GM19372 (cell line): ENCODE data around the gene SCNN1A.

Experiments used
- ATAC-seq: cut with Tn5 transposase; IDR thresholded peaks from one replicate; pipeline ENCODE4 v1.9.1; 2021; ENCODE audit warnings: mild to moderate bottlenecking, low read depth, moderate library complexity; ENCODE audit not compliant: unreplicated experiment

The SCNN1A gene

DNA sequence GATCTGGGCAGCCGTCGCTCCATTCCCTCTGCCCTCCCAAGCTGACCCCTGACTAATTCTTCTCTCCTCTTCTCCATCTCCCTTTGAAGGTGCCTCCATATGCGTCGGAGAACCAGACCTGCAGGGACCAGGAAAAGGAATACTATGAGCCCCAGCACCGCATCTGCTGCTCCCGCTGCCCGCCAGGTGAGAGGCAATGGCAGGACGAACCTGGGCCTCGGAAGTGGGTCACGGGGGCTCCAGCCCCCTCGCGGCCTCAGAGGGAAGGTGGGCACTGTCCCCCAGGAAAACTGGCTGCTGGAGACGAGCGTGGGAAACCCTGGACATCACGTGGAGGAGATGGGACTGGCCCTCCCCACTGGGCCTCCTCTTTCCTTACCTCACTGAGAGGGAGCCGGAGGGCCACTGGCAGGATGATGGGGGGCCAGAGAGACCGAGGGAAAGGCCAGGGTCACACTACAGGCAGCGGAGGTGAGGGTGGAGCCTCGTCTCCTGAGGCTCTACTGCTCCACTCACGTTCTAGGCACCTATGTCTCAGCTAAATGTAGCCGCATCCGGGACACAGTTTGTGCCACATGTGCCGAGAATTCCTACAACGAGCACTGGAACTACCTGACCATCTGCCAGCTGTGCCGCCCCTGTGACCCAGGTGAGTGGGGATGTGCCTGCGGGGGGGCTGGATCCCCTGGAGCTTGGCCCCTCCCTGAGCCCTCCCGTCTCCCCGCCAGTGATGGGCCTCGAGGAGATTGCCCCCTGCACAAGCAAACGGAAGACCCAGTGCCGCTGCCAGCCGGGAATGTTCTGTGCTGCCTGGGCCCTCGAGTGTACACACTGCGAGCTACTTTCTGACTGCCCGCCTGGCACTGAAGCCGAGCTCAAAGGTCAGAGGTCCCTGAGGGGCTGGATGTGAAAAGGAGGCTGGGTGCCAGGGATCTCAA is 9.4 kb upstream of the SCNN1A start:
- no peak for ATAC-seq

- ATAC-seq = no peak
These were observed 8.5 kb upstream of the SCNN1A start, which contains the start of gene LTBR for GRCh38 chr12:6383572-6384498. Gene LTBR (plus strand): TSS chr12:6384162. CDS start chr12:6384359, 197 bp downstream.

DNA sequence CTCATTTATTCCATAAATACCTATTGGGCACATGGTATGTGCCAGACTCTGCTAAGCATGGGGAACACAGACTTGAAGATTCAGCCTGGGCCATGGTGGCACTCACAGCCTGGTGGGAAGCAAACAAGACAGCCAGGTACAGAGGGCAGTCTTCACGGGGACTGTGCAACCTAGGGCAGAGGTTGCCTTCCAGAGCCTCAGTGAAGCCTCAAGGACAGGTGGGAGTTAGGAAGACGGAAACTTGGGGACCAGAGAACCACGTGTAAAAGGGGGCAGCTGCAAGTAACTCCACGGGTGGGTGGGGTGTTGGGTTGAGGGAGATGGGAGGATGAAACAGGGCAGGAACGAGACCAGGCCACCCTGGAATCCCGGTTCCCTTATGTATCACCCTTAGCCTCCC is 7.6 kb upstream of the SCNN1A start:
- no peak for ATAC-seq

DNA sequence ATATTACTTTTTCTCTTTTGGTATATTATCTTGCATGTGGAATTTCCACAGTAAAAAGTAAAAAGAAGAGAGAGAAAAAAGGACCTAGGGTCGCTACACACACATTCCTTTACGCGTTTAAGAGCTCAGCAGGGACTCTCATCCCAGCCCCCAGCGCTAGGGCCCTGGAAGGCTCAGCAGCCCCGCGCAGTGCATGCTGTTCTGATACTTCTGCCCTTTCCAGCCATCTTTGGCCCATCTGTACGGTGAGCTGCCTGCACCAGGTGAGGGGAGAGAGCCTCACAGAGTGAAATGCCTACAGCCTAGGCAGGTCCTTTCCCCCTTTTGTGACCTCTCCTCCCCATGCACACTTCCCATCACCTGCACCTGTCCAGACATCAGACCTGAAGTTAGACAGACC is 7.0 kb upstream of the SCNN1A start:
- ATAC-seq = no peak

GRCh38 chr12:6380141-6381121 is 5.1 kb upstream of the SCNN1A start:
- no peak for ATAC-seq

DNA sequence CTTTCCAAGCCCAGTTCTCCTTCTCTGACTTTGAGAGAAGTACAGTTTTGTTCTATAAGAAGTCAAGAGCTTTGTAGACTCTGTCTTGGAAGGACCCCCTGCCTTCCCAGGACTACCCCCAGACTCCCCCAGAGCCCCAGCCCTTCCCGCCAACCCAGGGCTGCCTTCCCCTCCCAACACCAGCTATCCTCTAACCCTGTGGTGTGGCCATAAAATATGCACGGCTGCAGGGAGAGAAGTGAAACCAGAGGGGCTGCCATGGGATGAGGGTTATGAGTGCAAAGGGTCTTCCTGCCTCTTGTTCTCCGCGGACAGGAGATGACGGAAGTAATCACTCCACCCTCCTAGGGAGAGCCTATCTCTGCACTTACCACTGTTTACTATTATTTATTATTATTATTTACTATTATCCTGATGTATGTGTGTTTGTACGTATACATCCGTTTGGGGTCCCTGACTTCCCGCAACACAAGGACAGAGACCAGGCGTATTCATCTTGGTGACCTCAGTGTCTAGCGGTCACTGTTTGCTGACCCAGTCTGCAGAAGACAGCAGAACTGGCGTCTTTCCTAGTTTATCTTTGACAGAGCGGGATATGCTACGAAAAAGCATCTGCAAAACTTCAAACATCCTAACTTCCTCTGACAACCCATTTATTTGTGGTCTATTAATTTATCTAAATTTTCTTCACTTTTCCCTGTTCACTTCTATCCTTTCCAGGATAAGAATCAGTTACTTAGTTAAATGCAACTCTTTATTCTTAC is 3.5 kb upstream of the SCNN1A start:
- no peak for ATAC-seq

GRCh38 chr12:6377667-6377994 is 2.3 kb upstream of the SCNN1A start:
- ATAC-seq = no peak

DNA sequence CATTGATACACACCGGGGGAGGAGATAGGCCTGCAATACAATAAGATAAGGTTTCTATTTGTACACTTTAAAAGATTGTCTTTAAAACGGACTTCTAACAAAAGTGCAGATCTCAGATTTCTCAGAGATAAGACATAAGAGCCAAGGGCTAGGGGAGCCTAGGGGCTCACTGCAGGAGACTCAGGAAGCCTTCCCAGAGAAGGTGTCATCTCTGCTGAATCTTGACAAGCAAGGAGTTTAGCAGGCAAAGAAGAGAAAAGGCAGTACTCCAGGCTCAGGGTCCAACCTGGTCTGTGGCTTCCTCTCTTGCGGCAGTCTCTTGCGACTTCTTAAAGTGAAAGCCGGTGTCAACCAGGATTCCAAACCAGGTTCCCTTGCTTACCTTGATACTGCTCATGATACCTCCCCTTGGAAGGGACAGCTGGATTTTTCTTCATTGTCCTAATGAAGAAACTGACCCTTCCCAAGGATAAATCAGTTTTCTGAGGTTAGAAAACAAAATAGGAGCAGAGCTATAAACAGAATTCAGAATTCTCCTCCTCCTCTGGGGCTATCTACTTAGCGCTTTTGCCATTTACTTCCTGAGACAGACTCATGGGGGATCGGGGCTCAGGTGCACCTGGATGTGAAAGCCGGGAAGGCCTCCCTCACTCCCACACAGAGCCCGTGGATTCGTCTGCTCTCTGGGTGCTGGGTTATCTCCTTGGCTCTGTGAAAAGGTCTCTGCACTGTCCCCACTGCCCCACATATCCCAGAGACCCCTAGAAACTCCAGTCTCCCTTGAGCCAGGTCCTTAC is 1.7 kb upstream of the SCNN1A start:
- ATAC-seq = no peak

DNA sequence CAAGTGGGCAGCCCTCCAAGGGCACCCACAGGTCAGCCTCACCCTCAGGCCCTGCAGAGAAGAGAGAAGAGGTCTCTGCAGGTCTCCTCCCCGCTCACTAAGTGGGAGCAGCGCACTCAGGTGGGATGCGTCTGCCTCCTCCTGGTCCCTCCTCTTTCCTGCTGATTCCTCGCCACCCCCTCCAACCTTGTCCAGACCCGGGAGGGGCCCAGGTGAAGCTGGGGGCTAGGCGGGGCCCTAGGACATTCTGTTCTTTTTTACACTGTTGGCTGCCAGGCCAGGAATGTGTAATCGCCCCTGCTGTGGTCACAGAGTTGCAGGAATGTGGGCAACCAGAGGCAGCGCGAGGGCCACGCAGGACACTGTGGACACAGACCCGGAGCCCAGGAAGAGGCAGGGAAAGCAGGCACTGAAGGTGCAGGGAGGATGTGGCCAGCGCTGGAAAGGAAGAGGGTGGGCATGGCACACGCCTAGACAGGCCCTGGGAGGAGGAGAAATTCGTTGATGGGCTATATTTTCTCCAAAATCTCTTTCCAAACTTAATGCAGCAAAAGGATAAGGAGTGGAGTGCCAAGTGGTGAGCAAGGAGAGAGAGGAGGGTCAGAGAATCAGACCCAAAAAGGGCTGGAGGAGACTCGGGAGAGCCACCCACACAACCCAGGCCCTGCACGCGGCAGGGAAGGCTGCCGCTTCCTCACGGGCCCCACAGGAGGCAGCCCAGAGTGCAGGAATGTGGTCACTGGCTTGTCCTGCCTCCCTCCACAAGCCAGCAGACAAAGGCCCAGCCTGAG is 911 bp upstream of the SCNN1A start:
- ATAC-seq = no peak

GRCh38 chr12:6374786-6375160 is 590 bp downstream of the SCNN1A start:
- ATAC-seq = no peak

DNA sequence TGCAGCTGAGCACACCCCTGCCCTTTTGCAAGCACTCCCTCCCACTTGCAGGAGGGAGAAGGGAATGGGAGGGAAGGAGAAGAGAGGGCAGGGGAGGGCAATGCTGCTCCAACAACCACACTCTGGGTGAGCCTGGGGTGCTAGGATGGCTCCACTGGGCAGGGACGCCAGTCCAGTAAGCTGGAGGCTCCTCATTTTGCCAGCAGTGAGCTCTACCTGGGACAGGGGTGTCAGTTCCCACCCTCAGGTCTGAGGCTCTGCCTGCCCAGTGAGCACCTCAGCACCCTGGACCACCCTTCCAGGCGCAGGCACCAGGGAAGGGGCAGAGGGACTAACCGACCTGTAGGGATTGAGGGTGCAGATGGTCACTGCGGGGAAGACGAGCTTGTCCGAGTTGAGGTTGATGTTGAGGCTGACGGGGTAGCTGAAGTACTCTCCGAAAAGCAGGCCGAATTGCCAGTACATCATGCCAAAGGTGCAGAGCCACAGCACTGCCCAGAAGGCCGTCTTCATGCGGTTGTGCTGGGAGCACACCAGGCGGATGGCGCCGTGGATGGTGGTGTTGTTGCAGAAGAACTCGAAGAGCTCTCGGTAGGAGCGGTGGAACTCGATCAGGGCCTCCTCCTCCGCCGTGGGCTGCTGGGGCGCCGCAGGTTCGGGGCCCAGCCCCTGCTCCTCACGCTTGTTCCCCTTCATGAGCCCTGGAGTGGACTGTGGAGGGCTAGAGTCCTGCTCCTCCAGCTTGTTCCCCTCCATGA is 1.2 kb downstream of the SCNN1A start:
- ATAC-seq = no peak

- ATAC-seq = no peak
These were observed 2.2 kb downstream of the SCNN1A start for GRCh38 chr12:6373022-6373787.

- no peak for ATAC-seq
These were observed 2.9 kb downstream of the SCNN1A start for GRCh38 chr12:6372403-6373003.

DNA sequence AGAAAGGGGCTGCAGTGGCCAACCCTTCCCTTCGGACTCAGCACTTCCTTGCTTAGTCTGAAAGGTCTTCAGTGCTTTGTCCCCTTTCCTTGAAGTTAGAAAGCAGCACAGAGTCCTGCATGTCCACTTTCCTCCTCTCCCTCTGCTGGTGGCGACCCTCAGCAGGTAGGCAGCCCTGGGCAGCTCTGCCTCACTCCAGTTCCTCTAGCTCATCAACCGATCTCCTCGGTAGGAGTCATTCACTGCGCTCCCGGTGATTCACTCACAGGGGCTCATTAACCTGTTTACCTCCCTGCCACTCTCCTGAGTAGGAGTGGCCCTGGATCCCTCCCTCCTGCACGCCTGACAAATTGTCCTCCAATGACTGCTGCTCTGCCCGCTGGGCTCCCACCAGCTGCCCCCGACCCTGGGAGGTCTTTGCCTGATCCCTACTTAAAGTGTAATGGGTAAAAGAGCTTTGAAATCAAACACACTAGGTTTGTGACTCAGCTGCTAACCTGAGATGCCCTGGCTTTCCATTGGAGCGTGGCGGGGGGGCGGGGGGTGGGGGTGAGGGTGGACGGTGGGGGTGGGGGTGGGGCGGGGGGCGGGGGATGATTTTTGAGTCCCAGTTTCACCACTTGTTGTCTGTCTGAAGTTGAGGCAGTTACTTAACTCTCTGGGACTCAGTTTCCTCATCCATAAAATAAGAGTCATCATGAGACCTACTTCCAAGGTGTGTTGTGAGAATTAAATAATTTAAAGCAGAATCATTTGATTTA is 4.2 kb downstream of the SCNN1A start:
- ATAC-seq = no peak

DNA sequence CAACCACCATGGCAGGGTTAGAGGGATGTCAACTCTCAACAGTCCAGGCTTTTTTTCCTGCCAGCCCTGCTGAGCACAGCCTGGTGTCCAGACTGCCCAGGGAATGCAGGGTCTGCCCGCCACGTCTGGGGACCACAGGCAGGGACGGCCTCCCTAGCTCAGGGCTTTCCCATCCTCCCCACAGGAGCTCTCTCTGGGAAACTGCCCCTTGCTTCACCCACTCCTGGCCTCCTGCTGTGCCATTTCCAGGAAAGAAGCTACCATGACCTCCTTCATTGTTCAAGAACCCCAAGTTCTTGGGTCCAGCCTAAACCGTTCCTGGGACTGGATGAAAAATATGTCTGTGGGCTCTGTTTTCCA is 4.8 kb downstream of the SCNN1A start:
- no peak for ATAC-seq
